K562 (cell line): Measurements from ENCODE around the gene HOXA11.

Source experiments
- ELF1 ChIP-seq: fragments of 200-800 bp; sonication (Bioruptor generic); IDR thresholded peaks from 2 replicates; pipeline ENCODE4 v1.6.1; 2016; ENCODE audit warnings: missing genetic modification characterization, missing compliant biosample characterization
- ZNF707 ChIP-seq: fragments of 250-450 bp; sonication (Bioruptor Pico); conservative IDR thresholded peaks from 2 replicates; pipeline ENCODE4 v1.8.0; 2022; ENCODE audit warnings: inconsistent platforms, mild to moderate bottlenecking, moderate library complexity

- no peak for TF ChIP-seq ELF1
- no peak for TF ChIP-seq ZNF707 (CRISPR knock-in tag)
Observed at GRCh38 chr7:27156508-27156898, 28.5 kb downstream of the HOXA11 start, which contains the start of gene HOXA7.
